ENCODE measurements around the gene TMEM250. TPM values are rescaled to one million over a fixed set of nuclear protein-coding genes. Genes with fewer than 3 reads are reported as not detected.

TMEM250 gene
- total and polyA plus RNA-seq, 9 of the 15 experiments (the other 6 are each of a cell fraction or from before 2014, with no cell fraction given): 0.32 to 44.6 (median 12.2) TPM

DNA sequence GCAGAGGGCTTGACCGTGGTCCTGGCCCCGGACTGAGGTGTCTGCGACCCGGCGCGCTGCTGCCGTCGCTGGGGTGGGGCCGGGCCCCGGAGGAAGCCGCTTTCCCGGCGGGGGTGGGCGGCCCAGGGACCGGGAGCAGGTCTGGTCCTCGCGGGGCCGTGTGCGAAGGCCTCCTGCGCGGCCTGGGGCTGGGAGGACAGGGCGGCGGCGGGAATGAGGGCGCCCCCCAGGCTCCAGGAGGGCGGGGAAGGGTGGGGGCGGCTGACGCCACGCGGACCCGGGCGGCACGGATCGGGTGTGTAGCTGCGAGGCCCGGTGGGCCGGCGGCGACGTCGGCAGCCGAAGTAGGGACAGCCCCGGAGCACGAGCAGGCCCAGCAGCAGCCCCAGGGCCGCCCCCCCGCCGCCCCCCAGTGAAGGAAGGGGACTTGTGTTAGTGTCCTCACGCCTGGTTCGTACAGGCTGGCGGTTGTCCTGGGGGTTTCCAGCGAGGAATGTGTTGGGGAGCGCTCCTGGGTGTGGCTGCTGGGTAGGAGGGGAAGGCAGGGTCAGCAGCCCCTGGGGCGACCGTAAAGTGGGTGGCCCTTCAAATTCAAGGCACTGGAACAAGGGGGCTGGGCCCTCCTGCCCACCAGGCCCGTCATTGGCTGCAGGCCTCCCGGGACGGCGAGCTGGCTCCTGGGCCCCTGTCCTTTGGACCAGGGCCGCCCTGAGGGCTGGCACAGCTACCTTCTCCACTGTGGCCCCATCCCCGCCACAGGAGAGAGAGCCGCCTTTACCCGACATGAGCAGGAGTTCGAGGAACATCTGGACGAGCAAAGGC lies 597 bp upstream of the TMEM250 start (continued):
- TF ChIP-seq CHD2 (IDR thresholded peaks at IDR 0.05; ENCODE audit: low read depth, low read length) (no peak), ZNF197 (CRISPR knock-in tag; IDR thresholded peaks at IDR 0.05; ENCODE audit: low read depth) (no peak), PTRF (tag; IDR thresholded peaks at IDR 0.05) (no peak), ARID1B (IDR thresholded peaks at IDR 0.05) (no peak), PHF20 (IDR thresholded peaks at IDR 0.05; ENCODE audit: partially characterized antibody) (no peak), L3MBTL2 (IDR thresholded peaks at IDR 0.05) (peak; percentile 11), SIN3B (IDR thresholded peaks at IDR 0.05; ENCODE audit: low read depth) (no peak), NR2F6 (CRISPR knock-in tag; IDR thresholded peaks at IDR 0.05) (no peak), KDM5B (IDR thresholded peaks at IDR 0.05; ENCODE audit: insufficient replicate concordance, low read depth, low read length) (peak; percentile 89), SP1 (CRISPR knock-in tag; IDR thresholded peaks at IDR 0.05) (peak; percentile 39; the same call in 1 of the 2 replicates), FOXA3 (CRISPR knock-in tag; conservative IDR thresholded peaks at IDR 0.05 in 1 of 2, IDR thresholded peaks at IDR 0.05 in 1 of 2) (no peak; a peak in 1 of 4 replicates), POLR2AphosphoS5 (IDR thresholded peaks at IDR 0.05; ENCODE audit: control insufficient read depth, insufficient read depth, low read depth, low read length) (0 out of 2 replicates have a peak, but pooled peaks have one; percentile 16)
- TF ChIP-seq, protein P1, sequence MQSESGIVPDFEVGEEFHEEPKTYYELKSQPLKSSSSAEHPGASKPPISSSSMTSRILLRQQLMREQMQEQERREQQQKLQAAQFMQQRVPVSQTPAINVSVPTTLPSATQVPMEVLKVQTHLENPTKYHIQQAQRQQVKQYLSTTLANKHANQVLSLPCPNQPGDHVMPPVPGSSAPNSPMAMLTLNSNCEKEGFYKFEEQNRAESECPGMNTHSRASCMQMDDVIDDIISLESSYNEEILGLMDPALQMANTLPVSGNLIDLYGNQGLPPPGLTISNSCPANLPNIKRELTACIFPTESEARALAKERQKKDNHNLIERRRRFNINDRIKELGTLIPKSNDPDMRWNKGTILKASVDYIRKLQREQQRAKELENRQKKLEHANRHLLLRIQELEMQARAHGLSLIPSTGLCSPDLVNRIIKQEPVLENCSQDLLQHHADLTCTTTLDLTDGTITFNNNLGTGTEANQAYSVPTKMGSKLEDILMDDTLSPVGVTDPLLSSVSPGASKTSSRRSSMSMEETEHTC (IDR thresholded peaks at IDR 0.05): no peak
- TF ChIP-seq, protein P2, sequence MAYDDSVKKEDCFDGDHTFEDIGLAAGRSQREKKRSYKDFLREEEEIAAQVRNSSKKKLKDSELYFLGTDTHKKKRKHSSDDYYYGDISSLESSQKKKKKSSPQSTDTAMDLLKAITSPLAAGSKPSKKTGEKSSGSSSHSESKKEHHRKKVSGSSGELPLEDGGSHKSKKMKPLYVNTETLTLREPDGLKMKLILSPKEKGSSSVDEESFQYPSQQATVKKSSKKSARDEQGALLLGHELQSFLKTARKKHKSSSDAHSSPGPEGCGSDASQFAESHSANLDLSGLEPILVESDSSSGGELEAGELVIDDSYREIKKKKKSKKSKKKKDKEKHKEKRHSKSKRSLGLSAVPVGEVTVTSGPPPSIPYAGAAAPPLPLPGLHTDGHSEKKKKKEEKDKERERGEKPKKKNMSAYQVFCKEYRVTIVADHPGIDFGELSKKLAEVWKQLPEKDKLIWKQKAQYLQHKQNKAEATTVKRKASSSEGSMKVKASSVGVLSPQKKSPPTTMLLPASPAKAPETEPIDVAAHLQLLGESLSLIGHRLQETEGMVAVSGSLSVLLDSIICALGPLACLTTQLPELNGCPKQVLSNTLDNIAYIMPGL (CRISPR knock-in tag; IDR thresholded peaks at IDR 0.05): no peak; the same call in 1 of the 2 replicates
- TF ChIP-seq, protein P3, sequence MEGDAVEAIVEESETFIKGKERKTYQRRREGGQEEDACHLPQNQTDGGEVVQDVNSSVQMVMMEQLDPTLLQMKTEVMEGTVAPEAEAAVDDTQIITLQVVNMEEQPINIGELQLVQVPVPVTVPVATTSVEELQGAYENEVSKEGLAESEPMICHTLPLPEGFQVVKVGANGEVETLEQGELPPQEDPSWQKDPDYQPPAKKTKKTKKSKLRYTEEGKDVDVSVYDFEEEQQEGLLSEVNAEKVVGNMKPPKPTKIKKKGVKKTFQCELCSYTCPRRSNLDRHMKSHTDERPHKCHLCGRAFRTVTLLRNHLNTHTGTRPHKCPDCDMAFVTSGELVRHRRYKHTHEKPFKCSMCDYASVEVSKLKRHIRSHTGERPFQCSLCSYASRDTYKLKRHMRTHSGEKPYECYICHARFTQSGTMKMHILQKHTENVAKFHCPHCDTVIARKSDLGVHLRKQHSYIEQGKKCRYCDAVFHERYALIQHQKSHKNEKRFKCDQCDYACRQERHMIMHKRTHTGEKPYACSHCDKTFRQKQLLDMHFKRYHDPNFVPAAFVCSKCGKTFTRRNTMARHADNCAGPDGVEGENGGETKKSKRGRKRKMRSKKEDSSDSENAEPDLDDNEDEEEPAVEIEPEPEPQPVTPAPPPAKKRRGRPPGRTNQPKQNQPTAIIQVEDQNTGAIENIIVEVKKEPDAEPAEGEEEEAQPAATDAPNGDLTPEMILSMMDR (IDR thresholded peaks at IDR 0.05 in 2 of 3, conservative IDR thresholded peaks at IDR 0.05 in 1 of 3; ENCODE audit: insufficient read depth in 2 of 3, low read depth in 1 of 3, low read length in 3 of 3): peak in 1 of 3 experiments; percentile 2; a peak in 1 of 6 replicates
- TF ChIP-seq, protein P4, sequence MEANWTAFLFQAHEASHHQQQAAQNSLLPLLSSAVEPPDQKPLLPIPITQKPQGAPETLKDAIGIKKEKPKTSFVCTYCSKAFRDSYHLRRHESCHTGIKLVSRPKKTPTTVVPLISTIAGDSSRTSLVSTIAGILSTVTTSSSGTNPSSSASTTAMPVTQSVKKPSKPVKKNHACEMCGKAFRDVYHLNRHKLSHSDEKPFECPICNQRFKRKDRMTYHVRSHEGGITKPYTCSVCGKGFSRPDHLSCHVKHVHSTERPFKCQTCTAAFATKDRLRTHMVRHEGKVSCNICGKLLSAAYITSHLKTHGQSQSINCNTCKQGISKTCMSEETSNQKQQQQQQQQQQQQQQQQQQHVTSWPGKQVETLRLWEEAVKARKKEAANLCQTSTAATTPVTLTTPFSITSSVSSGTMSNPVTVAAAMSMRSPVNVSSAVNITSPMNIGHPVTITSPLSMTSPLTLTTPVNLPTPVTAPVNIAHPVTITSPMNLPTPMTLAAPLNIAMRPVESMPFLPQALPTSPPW (CRISPR knock-in tag; IDR thresholded peaks at IDR 0.05): peak; percentile 63
- TF ChIP-seq, protein P5, sequence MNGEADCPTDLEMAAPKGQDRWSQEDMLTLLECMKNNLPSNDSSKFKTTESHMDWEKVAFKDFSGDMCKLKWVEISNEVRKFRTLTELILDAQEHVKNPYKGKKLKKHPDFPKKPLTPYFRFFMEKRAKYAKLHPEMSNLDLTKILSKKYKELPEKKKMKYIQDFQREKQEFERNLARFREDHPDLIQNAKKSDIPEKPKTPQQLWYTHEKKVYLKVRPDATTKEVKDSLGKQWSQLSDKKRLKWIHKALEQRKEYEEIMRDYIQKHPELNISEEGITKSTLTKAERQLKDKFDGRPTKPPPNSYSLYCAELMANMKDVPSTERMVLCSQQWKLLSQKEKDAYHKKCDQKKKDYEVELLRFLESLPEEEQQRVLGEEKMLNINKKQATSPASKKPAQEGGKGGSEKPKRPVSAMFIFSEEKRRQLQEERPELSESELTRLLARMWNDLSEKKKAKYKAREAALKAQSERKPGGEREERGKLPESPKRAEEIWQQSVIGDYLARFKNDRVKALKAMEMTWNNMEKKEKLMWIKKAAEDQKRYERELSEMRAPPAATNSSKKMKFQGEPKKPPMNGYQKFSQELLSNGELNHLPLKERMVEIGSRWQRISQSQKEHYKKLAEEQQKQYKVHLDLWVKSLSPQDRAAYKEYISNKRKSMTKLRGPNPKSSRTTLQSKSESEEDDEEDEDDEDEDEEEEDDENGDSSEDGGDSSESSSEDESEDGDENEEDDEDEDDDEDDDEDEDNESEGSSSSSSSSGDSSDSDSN (IDR thresholded peaks at IDR 0.05; ENCODE audit: borderline replicate concordance in 1 of 2, low read depth in 2 of 2, low read length in 2 of 2): 0 out of 4 replicates have a peak, but pooled peaks of 1 of the 2 experiments have one; percentile 58
